Measurements from ENCODE around the gene C2CD4C. TPM values are rescaled to one million over a fixed set of nuclear protein-coding genes. Genes with fewer than 3 reads are reported as not detected.

Gene C2CD4C
- total RNA-seq, 3 donors from 2014 or later (not counting 1 experiment from before 2014, with no cell fraction given) = not detected

DNA sequence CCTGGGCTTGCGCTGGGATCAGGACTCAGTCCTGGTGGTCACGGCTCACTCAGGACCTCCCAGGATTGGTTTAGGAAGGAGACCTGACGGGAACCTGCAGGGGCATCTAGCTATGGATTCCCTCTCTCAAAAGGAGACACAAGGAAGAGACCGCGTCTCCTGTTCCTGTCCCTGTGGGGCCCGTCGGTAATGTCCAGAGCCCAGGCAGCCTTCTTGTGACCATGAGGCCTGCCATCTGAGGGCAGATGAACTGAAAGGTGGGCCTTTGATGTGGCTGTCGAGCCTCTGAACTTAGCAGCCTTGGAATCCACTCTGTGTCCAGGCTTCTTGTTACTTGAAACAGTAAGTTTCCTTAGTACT lies 32.9 kb downstream of the C2CD4C start:
- Mint-ChIP-seq H3K4me3 (no peak overlapping the region), H3K27me3 (ENCODE audit: low read depth in 2 of 2) (peaks cover 0 to 5% of the 10 kb centered on the region in 2 donors), H3K36me3 (no peaks in the 10 kb centered on the region), H3K4me1 (peaks cover 0 to 9% of the 10 kb centered on the region in 2 donors), H3K9me3 (peaks cover 0 to 2% of the 10 kb centered on the region in 2 donors), H3K27ac (no peak overlapping the region)
- no peaks in the 10 kb centered on the region for H3K27me3 ChIP-seq (ENCODE audit: control insufficient read depth, insufficient read depth, low read length)
- H3K27ac ChIP-seq (ENCODE audit: low read length) = no peak overlapping the region
- no peak for ATAC-seq
- no peaks in the 10 kb centered on the region for H3K9me3 ChIP-seq (ENCODE audit: control insufficient read depth, insufficient read depth, low read length)
- H3K4me3 ChIP-seq (ENCODE audit: low read length) = no peak overlapping the region
- H3K4me1 ChIP-seq (ENCODE audit: control insufficient read depth, insufficient read depth, low read length) = no peaks in the 10 kb centered on the region
- no peak for TF ChIP-seq CTCF (IDR thresholded peaks at IDR 0.05)
- no peak for DNase-seq
- intact Hi-C loops (cut with micrococcal nuclease) = no loop called here
- WGBS (ENCODE audit: insufficient coverage) = 92% methylated on average over 8 of the region's 8 CpGs
- H3K36me3 ChIP-seq (ENCODE audit: control insufficient read depth, insufficient read depth, low read length) = no peaks in the 10 kb centered on the region

- peaks cover 0 to 7% of the 10 kb centered on the region in 2 donors for H3K4me1 Mint-ChIP-seq
- no peak overlapping the region for H3K27ac ChIP-seq (ENCODE audit: low read length)
- H3K27me3 Mint-ChIP-seq (ENCODE audit: low read depth in 2 of 2) = peaks cover 0 to 5% of the 10 kb centered on the region in 2 donors
- 87% methylated on average over 43 of the region's 43 CpGs for WGBS (ENCODE audit: insufficient coverage)
- H3K9me3 ChIP-seq (ENCODE audit: control insufficient read depth, insufficient read depth, low read length) = no peaks in the 10 kb centered on the region
- H3K9me3 Mint-ChIP-seq = peaks cover 0 to under 1% of the 10 kb centered on the region in 2 donors
- H3K36me3 ChIP-seq (ENCODE audit: control insufficient read depth, insufficient read depth, low read length) = no peaks in the 10 kb centered on the region
- intact Hi-C loops (cut with micrococcal nuclease) = no loop called here
- no peaks in the 10 kb centered on the region for H3K4me1 ChIP-seq (ENCODE audit: control insufficient read depth, insufficient read depth, low read length)
- no peak overlapping the region for H3K4me3 Mint-ChIP-seq
- no peak overlapping the region for H3K27ac Mint-ChIP-seq
- no peaks in the 10 kb centered on the region for H3K27me3 ChIP-seq (ENCODE audit: control insufficient read depth, insufficient read depth, low read length)
- H3K4me3 ChIP-seq (ENCODE audit: low read length) = no peak overlapping the region
- DNase-seq (no peak), ATAC-seq (no peak)
- H3K36me3 Mint-ChIP-seq = no peaks in the 10 kb centered on the region
- no peak for TF ChIP-seq CTCF (IDR thresholded peaks at IDR 0.05)
These were observed 33.4 kb downstream of the C2CD4C start for GRCh38 chr19:375395-376110.

- ATAC-seq (no peak), DNase-seq (no peak)
- Mint-ChIP-seq H3K36me3 (no peaks in the 10 kb centered on the region), H3K27ac (no peak overlapping the region), H3K27me3 (ENCODE audit: low read depth in 2 of 2) (peaks cover 0 to 5% of the 10 kb centered on the region in 2 donors), H3K4me3 (no peak overlapping the region), H3K9me3 (no peaks in the 10 kb centered on the region), H3K4me1 (peaks cover 0 to 4% of the 10 kb centered on the region in 2 donors)
- Histone ChIP-seq H3K36me3 (ENCODE audit: control insufficient read depth, insufficient read depth, low read length) (no peaks in the 10 kb centered on the region), H3K4me3 (ENCODE audit: low read length) (no peak overlapping the region), H3K9me3 (ENCODE audit: control insufficient read depth, insufficient read depth, low read length) (no peaks in the 10 kb centered on the region), H3K4me1 (ENCODE audit: control insufficient read depth, insufficient read depth, low read length) (no peaks in the 10 kb centered on the region), H3K27ac (ENCODE audit: low read length) (no peak overlapping the region), H3K27me3 (ENCODE audit: control insufficient read depth, insufficient read depth, low read length) (no peaks in the 10 kb centered on the region)
- intact Hi-C loops (cut with micrococcal nuclease) = no loop called here
- WGBS (ENCODE audit: insufficient coverage) = 73% methylated on average over 17 of the region's 17 CpGs
- no peak for TF ChIP-seq CTCF (IDR thresholded peaks at IDR 0.05)
These were observed 34.1 kb downstream of the C2CD4C start for GRCh38 chr19:374886-375235.

Measured in natural killer cell (primary cell).